K562 (cell line): ENCODE results near the gene PFAS. TPM values are rescaled to one million over a fixed set of nuclear protein-coding genes. Genes with fewer than 3 reads are reported as not detected.

Experiments used
- ATAC-seq: fragments of 200-7000 bp; cut with Tn5 transposase; 3 replicates; pipeline ENCODE4 v1.9.1; 2020; ENCODE audit warnings: moderate library complexity
- BruUV-seq: library from RNA; stranded (reverse); fragments of 400-500 nt; replicated peaks from 2 replicates; lab custom pipeline; 2021; lab: Mats Ljungman, UMichigan
- CTCF ChIA-PET: fragments of 300-600 bp; formaldehyde crosslinking; extraction: SDS; loops from one replicate; lab custom pipeline; 2021; ENCODE audit warnings: low intra/inter-chr PET ratio; lab: Yijun Ruan, JAX
- POLR2A ChIA-PET: fragments of 300-600, 350-650 bp; sonication (Branson Sonifier 250); formaldehyde crosslinking; extraction: SDS; loops from one replicate; lab custom pipeline; 2021; ENCODE audit warnings: antibody characterized with exemption, inconsistent platforms; lab: Yijun Ruan, JAX
- DNase-seq, 4 experiments: peaks; one replicate each; pipeline versions ENCODE4 v3.0.0 to v3.0.0-alpha.2; 2011 to 2018; ENCODE audit warnings: low spot score in 3 of 4, mixed read lengths in 3 of 4; ENCODE audit errors: extremely low read depth in 1 of 4
- FAIRE-seq: peaks from 2 replicates; lab custom pipeline; 2011; peaks lifted over from hg19 to GRCh38; lab: Jason Lieb, UNC
- H2AFZ ChIP-seq: 2 replicates; pipeline ENCODE4 v1.6.0; 2011; ENCODE audit warnings: low read depth, low read length, control low read depth, inconsistent platforms
- H3K27ac ChIP-seq: fragments of 200-600 bp; 3 replicates; pipeline ENCODE4 v1.8.0; 2011; ENCODE audit warnings: low read depth, mild to moderate bottlenecking, control low read depth, inconsistent platforms, low read length, moderate library complexity, mixed read lengths; ENCODE audit errors: extremely low read depth
- H3K27me3 ChIP-seq, 2 experiments: fragments of 300-600 bp in 1 of 2; 2 replicates in 1 of 2; 3 replicates in 1 of 2; pipeline versions ENCODE4 v1.6.0 to v1.8.0; 2011; ENCODE audit warnings: inconsistent platforms in 2 of 2, low read length in 2 of 2, mild to moderate bottlenecking in 1 of 2, mixed read lengths in 1 of 2, moderate library complexity in 1 of 2; ENCODE audit not compliant: control insufficient read depth in 2 of 2, insufficient read depth in 2 of 2
- H3K36me3 ChIP-seq: fragments of 300-600 bp; 3 replicates; pipeline ENCODE4 v1.8.0; 2011; ENCODE audit warnings: mild to moderate bottlenecking, low read length, inconsistent platforms; ENCODE audit not compliant: control insufficient read depth, insufficient read depth
- H3K4me1 ChIP-seq, 2 experiments: fragments of 200-600 bp in 1 of 2; replicated peaks in 1 of 2; 2 replicates in 1 of 2; 3 replicates in 1 of 2; pipeline versions ENCODE4 v1.5.1 to v1.8.0; 2011; ENCODE audit warnings: inconsistent platforms in 2 of 2, low read length in 2 of 2, mild to moderate bottlenecking in 1 of 2, mixed read lengths in 1 of 2, moderate library complexity in 1 of 2; ENCODE audit not compliant: control insufficient read depth in 2 of 2, insufficient read depth in 2 of 2
- H3K4me2 ChIP-seq: 2 replicates; pipeline ENCODE4 v1.6.1; 2011; ENCODE audit warnings: low read length, control low read depth, inconsistent platforms, mixed read lengths; ENCODE audit not compliant: insufficient read depth
- H3K4me3 ChIP-seq: fragments of 200-600 bp; sonication (generic), shearing (Covaris generic); 2 replicates; pipeline ENCODE4 v1.5.1; 2016; ENCODE audit warnings: control low read depth, inconsistent platforms
- H3K79me2 ChIP-seq: fragments of 200-600 bp; 3 replicates; pipeline ENCODE4 v1.8.0; 2011; ENCODE audit warnings: low read length, inconsistent platforms; ENCODE audit not compliant: control insufficient read depth, insufficient read depth
- H3K9ac ChIP-seq, 2 experiments: 2 replicates each; pipeline versions ENCODE4 v1.6.0 to v1.6.1; 2011; ENCODE audit warnings: low read depth in 2 of 2, low read length in 2 of 2, control low read depth in 1 of 2, inconsistent platforms in 1 of 2, mild to moderate bottlenecking in 1 of 2, mixed read lengths in 1 of 2; ENCODE audit not compliant: insufficient read depth in 1 of 2
- H3K9me1 ChIP-seq: one replicate; pipeline ENCODE4 v1.6.0; 2011; ENCODE audit warnings: inconsistent platforms, mild to moderate bottlenecking, low read length, moderate library complexity; ENCODE audit not compliant: control insufficient read depth, insufficient read depth
- H3K9me3 ChIP-seq: replicated peaks from 2 replicates; pipeline ENCODE4 v1.5.1; 2011; ENCODE audit warnings: low read depth, low read length, inconsistent platforms; ENCODE audit not compliant: control insufficient read depth, insufficient read depth
- H4K20me1 ChIP-seq: replicated peaks from 2 replicates; pipeline ENCODE4 v1.6.1; 2011; ENCODE audit warnings: low read length, inconsistent platforms, mixed read lengths; ENCODE audit not compliant: control insufficient read depth, insufficient read depth
- ARID4B ChIP-seq: sonication (generic); formaldehyde crosslinking; IDR thresholded peaks from 2 replicates; pipeline ENCODE4 v1.8.0; 2022; ENCODE audit warnings: mild to moderate bottlenecking, missing genetic modification reagents
- HDGF ChIP-seq: fragments of 450-650 bp; IDR thresholded peaks from 2 replicates; pipeline ENCODE4 v1.6.1; 2016
- HLTF ChIP-seq: fragments of 450-650 bp; IDR thresholded peaks from 2 replicates; pipeline ENCODE4 v1.6.1; 2016
- NBN ChIP-seq: fragments of 450-650 bp; IDR thresholded peaks from 2 replicates; pipeline ENCODE4 v1.6.1; 2016; ENCODE audit warnings: low read depth, mild to moderate bottlenecking
- PTTG1 ChIP-seq: fragments of 450-650 bp; IDR thresholded peaks from 2 replicates; pipeline ENCODE4 v1.6.1; 2016; ENCODE audit warnings: low read depth, mild to moderate bottlenecking, missing genetic modification characterization, missing compliant biosample characterization
- SAFB ChIP-seq: fragments of 200-400 bp; formaldehyde crosslinking; IDR thresholded peaks from 2 replicates; pipeline ENCODE4 v1.6.1; 2017; ENCODE audit warnings: low read depth, low read length, borderline replicate concordance
- SIRT6 ChIP-seq: IDR thresholded peaks from one replicate; pipeline ENCODE4 v1.6.1; 2012; ENCODE audit warnings: low read depth, mild to moderate bottlenecking, control low read depth, inconsistent platforms, low read length, moderate library complexity
- STAG1 ChIP-seq: sonication (generic); formaldehyde crosslinking; IDR thresholded peaks from 2 replicates; pipeline ENCODE4 v1.5.0; 2020; ENCODE audit warnings: missing genetic modification reagents, borderline replicate concordance
- ZNF586 ChIP-seq: fragments of 450-650 bp; formaldehyde crosslinking; conservative IDR thresholded peaks from 2 replicates; pipeline ENCODE4 v1.4.0; 2020; ENCODE audit warnings: mild to moderate bottlenecking, moderate library complexity
- WGBS: fragments of 100-300 bp; shearing (Covaris generic); methylation state at CpG from one replicate; pipeline ENCODE4 v1.1.6; 2016; ENCODE audit warnings: low coverage, mixed read lengths; ENCODE audit not compliant: insufficient coverage; ENCODE audit errors: missing lambda C conversion rate; 5-methylcytosine and 5-hydroxymethylcytosine counted together
- in situ Hi-C: fragments of 300-500 bp; cut with MboI; formaldehyde crosslinking; loops from 4 replicates; pipeline ENCODE4 v1.15.0; 2018; ENCODE audit warnings: inconsistent platforms, mixed read lengths
- intact Hi-C: fragments of 100-400 bp; cut with micrococcal nuclease; formaldehyde crosslinking; loops from 2 replicates; pipeline ENCODE4 v1.14.2; 2022
- polyA plus RNA-seq, 8 experiments: library from polyadenylated mRNA; depleted of rRNA in 4 of 8; stranded (reverse) in 5 of 8; unstranded in 3 of 8; fragments of >200 nt; fragmentation: Nextera tagmentation in 2 of 8; fragmentation: Illumina TruSeq in 1 of 8; extraction: Ambion mirVana in 2 of 8; extraction: Trizol in 1 of 8; gene quantifications; 2 replicates each; pipeline versions ENCODE4 v1.2.1 to v1.2.3, GENCODE V29; 2011 to 2014; ENCODE audit warnings: inconsistent platforms in 1 of 8, missing spikeins in 1 of 8
- total RNA-seq, 7 experiments: library from RNA; depleted of rRNA in 6 of 7; stranded (reverse); fragments of >200 nt in 6 of 7; fragmentation: Illumina TruSeq in 2 of 7; extraction: Trizol in 2 of 7; gene quantifications; 2 replicates each; pipeline versions ENCODE4 v1.2.1 to v1.2.3, GENCODE V29; 2011 to 2021; ENCODE audit warnings: low replicate concordance in 1 of 7

The PFAS gene
- total and polyA plus RNA-seq, 9 of the 15 experiments (the other 6 are each of a cell fraction or from before 2014, with no cell fraction given): 11.6 to 131 (median 43.9) TPM

- Histone ChIP-seq H3K36me3 (no peaks in the 10 kb centered on the region), H3K27me3 (no peaks in the 10 kb centered on the region), H3K9ac (no peak overlapping the region), H2AFZ (peak overlapping the region; percentile 61; the same call in 1 of the 2 replicates), H3K27ac (no peak overlapping the region), H3K4me3 (no peak overlapping the region), H3K4me1 (peaks cover 4 to 7% of the 10 kb centered on the region in 2 experiments; a peak in 4 of 5 replicates), H3K4me2 (peak overlapping the region; percentile 38; the same call in 1 of the 2 replicates), H3K9me1 (no peaks in the 10 kb centered on the region), H4K20me1 (no peaks in the 10 kb centered on the region), H3K9me3 (no peaks in the 10 kb centered on the region; the same call in 1 of the 2 replicates), H3K79me2 (no peaks in the 10 kb centered on the region)
- no TSS peak for BruUV-seq
- CTCF ChIA-PET: interaction anchor here (0.8 kb wide), 1 partner anchor 48 kb away, joined by 3 read pairs; no protein-coding TSS in a partner anchor
- DNase-seq (peak; percentile 62 to 73 (median 65)), ATAC-seq (peak; percentile 93), FAIRE-seq (peak; percentile 90)
- 18% methylated on average over 7 of the region's 8 CpGs for WGBS
- POLR2A ChIA-PET: interaction anchor here (1.2 kb wide), 1 partner anchor 17 kb away, joined by 4 read pairs; no protein-coding TSS in a partner anchor
- intact Hi-C loops: loop anchor here (2.0 to 10.0 kb wide), 4 partner anchors 78 to 178 kb away; partner anchors contain the start of gene HES7
- in situ Hi-C loops: loop anchor here (5.0 kb wide), 1 partner anchor 178 kb away; the partner anchor contains the start of gene HES7
- TF ChIP-seq STAG1 (CRISPR knock-in tag) (0 out of 2 replicates have a peak, but pooled peaks have one; percentile 35), ARID4B (CRISPR knock-in tag) (no peak), HDGF (0 out of 2 replicates have a peak, but pooled peaks have one; percentile 41), ZNF586 (no peak), PTTG1 (tag) (no peak), SAFB (no peak), NBN (no peak), SIRT6 (no peak), HLTF (no peak)
Observed at GRCh38 chr17:8300627-8301242, 51.6 kb downstream of the PFAS start.
